HL-60 (cell line): ENCODE measurements around the gene MDM2.

Experiments
- DNase-seq, 2 experiments: peaks; one replicate each; pipeline ENCODE4 v3.0.0-alpha.2; 2010 to 2020; ENCODE audit warnings: low read depth in 1 of 2, low spot score in 1 of 2
- H3K27ac ChIP-seq: fragments of 250-450 bp; sonication (Bioruptor Pico); replicated peaks from 2 replicates; pipeline ENCODE4 v1.5.1; 2020; ENCODE audit warnings: mild to moderate bottlenecking, moderate library complexity
- H3K27me3 ChIP-seq: fragments of 250-450 bp; sonication (Bioruptor Pico); 2 replicates; pipeline ENCODE4 v1.5.1; 2021; ENCODE audit warnings: mild to moderate bottlenecking, moderate library complexity; ENCODE audit not compliant: insufficient read depth, poor library complexity, severe bottlenecking
- H3K4me3 ChIP-seq: replicated peaks from 2 replicates; pipeline ENCODE4 v1.5.1; 2011; ENCODE audit warnings: mild to moderate bottlenecking, control low read depth, low read length; ENCODE audit not compliant: insufficient read depth
- CTCF ChIP-seq: IDR thresholded peaks from one replicate; pipeline ENCODE4 v1.5.1; 2011; ENCODE audit warnings: low read length, control low read depth, inconsistent platforms; ENCODE audit not compliant: insufficient read depth
- GABPA ChIP-seq: IDR thresholded peaks from 2 replicates; pipeline ENCODE4 v1.6.1; 2012; ENCODE audit warnings: low read depth
- POLR2AphosphoS5 ChIP-seq: IDR thresholded peaks from 2 replicates; pipeline ENCODE4 v1.6.1; 2012; ENCODE audit warnings: low read depth
- REST ChIP-seq: IDR thresholded peaks from 2 replicates; pipeline ENCODE4 v1.6.1; 2012; ENCODE audit warnings: low read depth; ENCODE audit not compliant: insufficient replicate concordance
- SPI1 ChIP-seq: IDR thresholded peaks from 2 replicates; pipeline ENCODE4 v1.6.1; 2012; ENCODE audit warnings: low read depth, mild to moderate bottlenecking, borderline replicate concordance

MDM2 gene

GRCh38 chr12:68823696-68824095, 15.7 kb downstream of the MDM2 start:
- H3K4me3 ChIP-seq, result no peak overlapping the region
- no peak overlapping the region for H3K27ac ChIP-seq
- no peak for TF ChIP-seq POLR2AphosphoS5
- no peak for TF ChIP-seq CTCF
- DNase-seq, result no peak
- H3K27me3 ChIP-seq, result no peaks in the 10 kb centered on the region

GRCh38 chr12:68824131-68824530, 16.2 kb downstream of the MDM2 start:
- TF ChIP-seq SPI1, result no peak
- TF ChIP-seq POLR2AphosphoS5, result no peak
- no peak for TF ChIP-seq REST
- TF ChIP-seq CTCF, result no peak
- no peak for TF ChIP-seq GABPA
- no peaks in the 10 kb centered on the region for H3K27me3 ChIP-seq
- no peak overlapping the region for H3K4me3 ChIP-seq
- no peak for DNase-seq
- H3K27ac ChIP-seq, result no peak overlapping the region

GRCh38 chr12:68824597-68825250, 16.7 kb downstream of the MDM2 start:
- TF ChIP-seq POLR2AphosphoS5, result no peak
- no peak for TF ChIP-seq SPI1
- no peak for TF ChIP-seq CTCF
- TF ChIP-seq GABPA, result no peak
- TF ChIP-seq REST, result no peak
- DNase-seq, result no peak
- H3K4me3 ChIP-seq, result no peak overlapping the region

GRCh38 chr12:68825569-68826217, 17.7 kb downstream of the MDM2 start:
- Histone ChIP-seq H3K4me3 (no peak overlapping the region), H3K27ac (no peak overlapping the region), H3K27me3 (no peaks in the 10 kb centered on the region)
- TF ChIP-seq CTCF, result no peak
- TF ChIP-seq REST, result no peak
- TF ChIP-seq GABPA, result no peak
- no peak for TF ChIP-seq SPI1
- TF ChIP-seq POLR2AphosphoS5, result no peak
- DNase-seq, result no peak

More at GRCh38 chr12:68824597-68825250, 16.7 kb downstream of the MDM2 start:
- H3K27ac ChIP-seq, result no peak overlapping the region
- no peaks in the 10 kb centered on the region for H3K27me3 ChIP-seq
